GM10248 (cell line): ENCODE data around the gene ADGRG3.

Experiments used
- CTCF ChIA-PET: fragments of 300-600 bp; sonication (Branson Sonifier 250); formaldehyde crosslinking; extraction: SDS; loops from one replicate; lab custom pipeline; 2021; ENCODE audit warnings: antibody characterized with exemption; lab: Yijun Ruan, JAX
- POLR2A ChIA-PET: fragments of 350-650 bp; sonication (Branson Sonifier 250); formaldehyde crosslinking; extraction: SDS; loops from one replicate; lab custom pipeline; 2020; ENCODE audit warnings: antibody characterized with exemption; lab: Yijun Ruan, JAX
- DNase-seq: peaks from one replicate; pipeline ENCODE4 v3.0.0; 2012; ENCODE audit errors: extremely low spot score
- CTCF ChIP-seq: IDR thresholded peaks from 2 replicates; pipeline ENCODE4 v1.5.1; 2012; ENCODE audit warnings: mild to moderate bottlenecking, low read depth; ENCODE audit errors: extremely low read depth, missing control alignments, control extremely low read depth

Gene ADGRG3

GRCh38 chr16:57627184-57627871 is 40.8 kb upstream of the ADGRG3 start:
- ChIA-PET CTCF (interaction anchor here (1.0 to 6.2 kb wide), 7 partner anchors 10 to 36 kb away, joined by 3 to 32 read pairs (median 6); no protein-coding TSS in a partner anchor), POLR2A (no interaction called here)
- no peak for DNase-seq
- no peak for TF ChIP-seq CTCF

- POLR2A ChIA-PET: no interaction called here
- peak; percentile 47 for DNase-seq
- CTCF ChIA-PET: interaction anchor here (1.2 to 6.2 kb wide), 6 partner anchors 13 to 37 kb away, joined by 3 to 32 read pairs (median 6); no protein-coding TSS in a partner anchor
Measured at GRCh38 chr16:57628008-57628781, 39.9 kb upstream of the ADGRG3 start, which contains the start of gene ADGRG1. Gene ADGRG1, plus strand, starts transcription at chr16:57628630. Its CDS starts 21,658 bp downstream, at chr16:57650288.

GRCh38 chr16:57628783-57629293 is 39.3 kb upstream of the ADGRG3 start:
- no peak for TF ChIP-seq CTCF
- POLR2A ChIA-PET: no interaction called here
- no peak for DNase-seq
- CTCF ChIA-PET: interaction anchor here (1.3 to 1.7 kb wide), 2 partner anchors 19 to 31 kb away, joined by 4 to 6 read pairs; no protein-coding TSS in a partner anchor

More at GRCh38 chr16:57628008-57628781, 39.9 kb upstream of the ADGRG3 start, which contains the start of gene ADGRG1:
- TF ChIP-seq CTCF: no peak

GRCh38 chr16:57629516-57630406 is 38.3 kb upstream of the ADGRG3 start:
- CTCF ChIA-PET: interaction anchor here (1.3 to 2.2 kb wide), 4 partner anchors 19 to 54 kb away, joined by 4 to 14 read pairs (median 6); no protein-coding TSS in a partner anchor
- TF ChIP-seq CTCF: no peak
- DNase-seq: no peak
- POLR2A ChIA-PET: no interaction called here

GRCh38 chr16:57630407-57630797 is 37.7 kb upstream of the ADGRG3 start:
- DNase-seq: no peak
- CTCF ChIA-PET: interaction anchor here (1.3 to 2.2 kb wide), 4 partner anchors 18 to 54 kb away, joined by 4 to 14 read pairs (median 6); no protein-coding TSS in a partner anchor
- TF ChIP-seq CTCF: no peak
- POLR2A ChIA-PET: no interaction called here
